K562 (cell line): ENCODE results near the gene PLEKHM2. TPM values are rescaled to one million over a fixed set of nuclear protein-coding genes. Genes with fewer than 3 reads are reported as not detected.

Source experiments
- ATAC-seq: fragments of 200-7000 bp; cut with Tn5 transposase; 3 replicates; pipeline ENCODE4 v1.9.1; 2020; ENCODE audit warnings: moderate library complexity
- BruUV-seq: library from RNA; stranded (reverse); fragments of 400-500 nt; replicated peaks from 2 replicates; lab custom pipeline; 2021; lab: Mats Ljungman, UMichigan
- CTCF ChIA-PET: fragments of 300-600 bp; formaldehyde crosslinking; extraction: SDS; loops from one replicate; lab custom pipeline; 2021; ENCODE audit warnings: low intra/inter-chr PET ratio; lab: Yijun Ruan, JAX
- POLR2A ChIA-PET: fragments of 300-600, 350-650 bp; sonication (Branson Sonifier 250); formaldehyde crosslinking; extraction: SDS; loops from one replicate; lab custom pipeline; 2021; ENCODE audit warnings: antibody characterized with exemption, inconsistent platforms; lab: Yijun Ruan, JAX
- DNase-seq, 4 experiments: peaks; one replicate each; pipeline versions ENCODE4 v3.0.0 to v3.0.0-alpha.2; 2011 to 2018; ENCODE audit warnings: low spot score in 3 of 4, mixed read lengths in 3 of 4; ENCODE audit errors: extremely low read depth in 1 of 4
- FAIRE-seq: peaks from 2 replicates; lab custom pipeline; 2011; peaks lifted over from hg19 to GRCh38; lab: Jason Lieb, UNC
- H2AFZ ChIP-seq: 2 replicates; pipeline ENCODE4 v1.6.0; 2011; ENCODE audit warnings: low read depth, low read length, control low read depth, inconsistent platforms
- H3K27ac ChIP-seq: fragments of 200-600 bp; 3 replicates; pipeline ENCODE4 v1.8.0; 2011; ENCODE audit warnings: low read depth, mild to moderate bottlenecking, control low read depth, inconsistent platforms, low read length, moderate library complexity, mixed read lengths; ENCODE audit errors: extremely low read depth
- H3K27me3 ChIP-seq, 2 experiments: fragments of 300-600 bp in 1 of 2; 2 replicates in 1 of 2; 3 replicates in 1 of 2; pipeline versions ENCODE4 v1.6.0 to v1.8.0; 2011; ENCODE audit warnings: inconsistent platforms in 2 of 2, low read length in 2 of 2, mild to moderate bottlenecking in 1 of 2, mixed read lengths in 1 of 2, moderate library complexity in 1 of 2; ENCODE audit not compliant: control insufficient read depth in 2 of 2, insufficient read depth in 2 of 2
- H3K36me3 ChIP-seq: fragments of 300-600 bp; 3 replicates; pipeline ENCODE4 v1.8.0; 2011; ENCODE audit warnings: mild to moderate bottlenecking, low read length, inconsistent platforms; ENCODE audit not compliant: control insufficient read depth, insufficient read depth
- H3K4me1 ChIP-seq, 2 experiments: fragments of 200-600 bp in 1 of 2; replicated peaks in 1 of 2; 2 replicates in 1 of 2; 3 replicates in 1 of 2; pipeline versions ENCODE4 v1.5.1 to v1.8.0; 2011; ENCODE audit warnings: inconsistent platforms in 2 of 2, low read length in 2 of 2, mild to moderate bottlenecking in 1 of 2, mixed read lengths in 1 of 2, moderate library complexity in 1 of 2; ENCODE audit not compliant: control insufficient read depth in 2 of 2, insufficient read depth in 2 of 2
- H3K4me2 ChIP-seq: 2 replicates; pipeline ENCODE4 v1.6.1; 2011; ENCODE audit warnings: low read length, control low read depth, inconsistent platforms, mixed read lengths; ENCODE audit not compliant: insufficient read depth
- H3K4me3 ChIP-seq: fragments of 200-600 bp; sonication (generic), shearing (Covaris generic); 2 replicates; pipeline ENCODE4 v1.5.1; 2016; ENCODE audit warnings: control low read depth, inconsistent platforms
- H3K79me2 ChIP-seq: fragments of 200-600 bp; 3 replicates; pipeline ENCODE4 v1.8.0; 2011; ENCODE audit warnings: low read length, inconsistent platforms; ENCODE audit not compliant: control insufficient read depth, insufficient read depth
- H3K9ac ChIP-seq, 2 experiments: 2 replicates each; pipeline versions ENCODE4 v1.6.0 to v1.6.1; 2011; ENCODE audit warnings: low read depth in 2 of 2, low read length in 2 of 2, control low read depth in 1 of 2, inconsistent platforms in 1 of 2, mild to moderate bottlenecking in 1 of 2, mixed read lengths in 1 of 2; ENCODE audit not compliant: insufficient read depth in 1 of 2
- H3K9me1 ChIP-seq: one replicate; pipeline ENCODE4 v1.6.0; 2011; ENCODE audit warnings: inconsistent platforms, mild to moderate bottlenecking, low read length, moderate library complexity; ENCODE audit not compliant: control insufficient read depth, insufficient read depth
- H3K9me3 ChIP-seq: replicated peaks from 2 replicates; pipeline ENCODE4 v1.5.1; 2011; ENCODE audit warnings: low read depth, low read length, inconsistent platforms; ENCODE audit not compliant: control insufficient read depth, insufficient read depth
- H4K20me1 ChIP-seq: replicated peaks from 2 replicates; pipeline ENCODE4 v1.6.1; 2011; ENCODE audit warnings: low read length, inconsistent platforms, mixed read lengths; ENCODE audit not compliant: control insufficient read depth, insufficient read depth
- ZBTB40 ChIP-seq, 2 experiments: fragments of 450-650 bp in 1 of 2; sonication (generic) in 1 of 2; formaldehyde crosslinking in 1 of 2; IDR thresholded peaks; 2 replicates each; pipeline versions ENCODE4 v1.7.1 to v1.9.0; 2016 to 2022; ENCODE audit warnings: inconsistent platforms in 1 of 2, mild to moderate bottlenecking in 1 of 2, missing genetic modification reagents in 1 of 2
- WGBS: fragments of 100-300 bp; shearing (Covaris generic); methylation state at CpG from one replicate; pipeline ENCODE4 v1.1.6; 2016; ENCODE audit warnings: low coverage, mixed read lengths; ENCODE audit not compliant: insufficient coverage; ENCODE audit errors: missing lambda C conversion rate; 5-methylcytosine and 5-hydroxymethylcytosine counted together
- in situ Hi-C: fragments of 300-500 bp; cut with MboI; formaldehyde crosslinking; loops from 4 replicates; pipeline ENCODE4 v1.15.0; 2018; ENCODE audit warnings: inconsistent platforms, mixed read lengths
- intact Hi-C: fragments of 100-400 bp; cut with micrococcal nuclease; formaldehyde crosslinking; loops from 2 replicates; pipeline ENCODE4 v1.14.2; 2022
- polyA plus RNA-seq, 8 experiments: library from polyadenylated mRNA; depleted of rRNA in 4 of 8; stranded (reverse) in 5 of 8; unstranded in 3 of 8; fragments of >200 nt; fragmentation: Nextera tagmentation in 2 of 8; fragmentation: Illumina TruSeq in 1 of 8; extraction: Ambion mirVana in 2 of 8; extraction: Trizol in 1 of 8; gene quantifications; 2 replicates each; pipeline versions ENCODE4 v1.2.1 to v1.2.3, GENCODE V29; 2011 to 2014; ENCODE audit warnings: inconsistent platforms in 1 of 8, missing spikeins in 1 of 8
- total RNA-seq, 7 experiments: library from RNA; depleted of rRNA in 6 of 7; stranded (reverse); fragments of >200 nt in 6 of 7; fragmentation: Illumina TruSeq in 2 of 7; extraction: Trizol in 2 of 7; gene quantifications; 2 replicates each; pipeline versions ENCODE4 v1.2.1 to v1.2.3, GENCODE V29; 2011 to 2021; ENCODE audit warnings: low replicate concordance in 1 of 7
- TF ChIP-seq, protein P1 (sequence below), 2 experiments: fragments of 450-650 bp in 1 of 2; IDR thresholded peaks; 2 replicates each; pipeline ENCODE4 v1.6.1; 2011 to 2017; ENCODE audit warnings: low read depth in 2 of 2, antibody characterized with exemption in 1 of 2, borderline replicate concordance in 1 of 2, low read length in 1 of 2, mild to moderate bottlenecking in 1 of 2, mixed read lengths in 1 of 2; ENCODE audit not compliant: control insufficient read depth in 1 of 2

PLEKHM2 gene
- total and polyA plus RNA-seq, 9 of the 15 experiments (the other 6 are each of a cell fraction or from before 2014, with no cell fraction given) = 0.27 to 63.7 (median 33.2) TPM

- FAIRE-seq = no peak
Observed at GRCh38 chr1:15707239-15707925, 23.3 kb downstream of the PLEKHM2 start.

More at GRCh38 chr1:15707239-15707925, 23.3 kb downstream of the PLEKHM2 start:
- H4K20me1 ChIP-seq = no peaks in the 10 kb centered on the region
- no peak overlapping the region for H3K27ac ChIP-seq
- ATAC-seq (no peak), DNase-seq (no peak)
- TF ChIP-seq ZBTB40 (IDR thresholded peaks at IDR 0.05) = peak; percentile 42; the same call in 1 of the 2 replicates
- TF ChIP-seq ZBTB40 (CRISPR knock-in tag; IDR thresholded peaks at IDR 0.05) = peak; percentile 28; the same call in 1 of the 2 replicates
- TF ChIP-seq, protein P1, sequence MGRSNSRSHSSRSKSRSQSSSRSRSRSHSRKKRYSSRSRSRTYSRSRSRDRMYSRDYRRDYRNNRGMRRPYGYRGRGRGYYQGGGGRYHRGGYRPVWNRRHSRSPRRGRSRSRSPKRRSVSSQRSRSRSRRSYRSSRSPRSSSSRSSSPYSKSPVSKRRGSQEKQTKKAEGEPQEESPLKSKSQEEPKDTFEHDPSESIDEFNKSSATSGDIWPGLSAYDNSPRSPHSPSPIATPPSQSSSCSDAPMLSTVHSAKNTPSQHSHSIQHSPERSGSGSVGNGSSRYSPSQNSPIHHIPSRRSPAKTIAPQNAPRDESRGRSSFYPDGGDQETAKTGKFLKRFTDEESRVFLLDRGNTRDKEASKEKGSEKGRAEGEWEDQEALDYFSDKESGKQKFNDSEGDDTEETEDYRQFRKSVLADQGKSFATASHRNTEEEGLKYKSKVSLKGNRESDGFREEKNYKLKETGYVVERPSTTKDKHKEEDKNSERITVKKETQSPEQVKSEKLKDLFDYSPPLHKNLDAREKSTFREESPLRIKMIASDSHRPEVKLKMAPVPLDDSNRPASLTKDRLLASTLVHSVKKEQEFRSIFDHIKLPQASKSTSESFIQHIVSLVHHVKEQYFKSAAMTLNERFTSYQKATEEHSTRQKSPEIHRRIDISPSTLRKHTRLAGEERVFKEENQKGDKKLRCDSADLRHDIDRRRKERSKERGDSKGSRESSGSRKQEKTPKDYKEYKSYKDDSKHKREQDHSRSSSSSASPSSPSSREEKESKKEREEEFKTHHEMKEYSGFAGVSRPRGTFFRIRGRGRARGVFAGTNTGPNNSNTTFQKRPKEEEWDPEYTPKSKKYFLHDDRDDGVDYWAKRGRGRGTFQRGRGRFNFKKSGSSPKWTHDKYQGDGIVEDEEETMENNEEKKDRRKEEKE (IDR thresholded peaks at IDR 0.05; ENCODE audit: borderline replicate concordance in 1 of 2, control insufficient read depth in 1 of 2, low read depth in 2 of 2, low read length in 1 of 2) = no peak
- H3K9ac ChIP-seq = 0 out of 4 replicates have a peak overlapping the region, but pooled peaks of 1 of the 2 experiments have one; percentile 18
- no peaks in the 10 kb centered on the region for H3K9me1 ChIP-seq
- H3K4me1 ChIP-seq = peaks cover 0 to 11% of the 10 kb centered on the region in 2 experiments; a peak in 2 of 5 replicates
- ChIA-PET POLR2A (interaction anchor here (0.5 to 1.2 kb wide), 5 partner anchors 13 to 291 kb away, joined by 3 to 4 read pairs (median 3); no protein-coding TSS in a partner anchor), CTCF (no interaction called here)
- no peaks in the 10 kb centered on the region for H3K9me3 ChIP-seq
- peaks cover 53% of the 10 kb centered on the region for H3K79me2 ChIP-seq
- in situ Hi-C loops (no loop called here), intact Hi-C loops (no loop called here)
- 77% methylated on average over 8 of the region's 8 CpGs for WGBS
- H3K4me3 ChIP-seq = no peak overlapping the region
- peaks cover 20% of the 10 kb centered on the region; the same call in 2 of the 3 replicates for H3K36me3 ChIP-seq
- H3K27me3 ChIP-seq = no peaks in the 10 kb centered on the region
- no TSS peak for BruUV-seq
- H3K4me2 ChIP-seq = no peak overlapping the region
- no peak overlapping the region for H2AFZ ChIP-seq
